IMR-90 (cell line): Measurements from ENCODE around the gene TMCO1. TPM values are rescaled to one million over a fixed set of nuclear protein-coding genes. Genes with fewer than 3 reads are reported as not detected.

ENCODE experiments used
- MXI1 ChIP-seq: IDR thresholded peaks from 2 replicates; pipeline ENCODE4 v1.6.1; 2012; ENCODE audit warnings: low read depth, mild to moderate bottlenecking, low read length, moderate library complexity, borderline replicate concordance
- RAD21 ChIP-seq: IDR thresholded peaks from 2 replicates; pipeline ENCODE4 v1.6.1; 2012; ENCODE audit warnings: low read length, improper control_type of control experiment
- RFX5 ChIP-seq: IDR thresholded peaks from 2 replicates; pipeline ENCODE4 v1.8.0; 2012; ENCODE audit warnings: low read depth, mild to moderate bottlenecking, low read length, moderate library complexity
- polyA plus RNA-seq, 3 experiments: library from polyadenylated mRNA; depleted of rRNA; stranded (reverse); fragments of >200 nt; gene quantifications; 2 replicates each; pipeline ENCODE4 v1.2.3, GENCODE V29; 2012; ENCODE audit warnings: low replicate concordance in 1 of 3
- total RNA-seq: library from RNA; depleted of rRNA; stranded (reverse); fragments of >200 nt; gene quantifications from 2 replicates; pipeline ENCODE4 v1.2.3, GENCODE V29; 2012; rRNA removed

The TMCO1 gene
- total and polyA plus RNA-seq, 2 of the 4 experiments (the other 2 are of a cell fraction) = 86.4 to 113 TPM

DNA sequence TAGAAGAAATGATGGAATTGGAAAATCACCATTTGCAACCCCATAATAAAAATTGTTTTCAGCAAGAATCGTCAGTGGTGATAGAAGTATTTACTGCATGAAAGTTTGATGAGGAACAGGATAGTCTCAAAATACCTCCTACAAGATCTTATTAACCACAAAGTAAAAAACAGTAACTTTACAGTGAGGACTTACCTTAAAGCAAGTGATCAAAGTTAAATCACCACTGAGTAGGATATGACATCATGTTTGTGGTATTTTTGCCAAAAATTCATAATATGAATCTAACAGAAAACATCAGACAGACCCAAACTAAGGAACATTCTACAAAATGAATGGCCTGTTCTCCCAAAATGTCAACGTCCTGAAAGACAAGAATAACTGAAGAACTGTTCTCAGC is 90.2 kb downstream of the TMCO1 start (continued):
- TF ChIP-seq RAD21 (no peak), RFX5 (no peak), MXI1 (no peak)

Other genes starting within 250 kb of the TMCO1 start
- gene LRRC52, start 224.9 kb downstream of the TMCO1 start, total RNA-seq = not detected in 2 replicates
- gene LRRC52, start 224.9 kb downstream of the TMCO1 start, polyA plus RNA-seq (2012; rRNA removed) = not detected in 2 replicates
- gene MGST3, start 137.6 kb downstream of the TMCO1 start, total RNA-seq = 132 and 159 TPM in 2 replicates
- 213 and 284 TPM in 2 replicates for gene MGST3, start 137.6 kb downstream of the TMCO1 start, polyA plus RNA-seq (2012; rRNA removed)
- 43.7 and 101 TPM in 2 replicates for gene ALDH9A1, start 70.3 kb downstream of the TMCO1 start, total RNA-seq
- gene ALDH9A1, start 70.3 kb downstream of the TMCO1 start, polyA plus RNA-seq (2012; rRNA removed) = 40.1 and 43.5 TPM in 2 replicates
- 74.2 and 87.8 TPM in 2 replicates for gene UCK2, start 58.7 kb upstream of the TMCO1 start, total RNA-seq
- 76.4 and 83.0 TPM in 2 replicates for gene UCK2, start 58.7 kb upstream of the TMCO1 start, polyA plus RNA-seq (2012; rRNA removed)